Vagina (tissue), 2 donors: ENCODE data around the gene THAP6.

Experiments
- CTCF ChIP-seq, 3 experiments: fragments of 450-650 bp in 2 of 3; fragments of 200-600 bp in 1 of 3; sonication (generic) in 1 of 3; IDR thresholded peaks; one replicate each; pipeline ENCODE4 v1.5.1; 2017 to 2019; ENCODE audit warnings: antibody characterized with exemption in 3 of 3, mild to moderate bottlenecking in 2 of 3, moderate library complexity in 2 of 3
- POLR2A ChIP-seq, 2 donors: fragments of 450-650 bp; IDR thresholded peaks; one replicate each; pipeline ENCODE4 v1.6.1; 2017; ENCODE audit warnings: antibody characterized with exemption in 2 of 2, mild to moderate bottlenecking in 2 of 2, moderate library complexity in 2 of 2

- no peak for TF ChIP-seq POLR2A (IDR thresholded peaks at IDR 0.05)
- no peak for TF ChIP-seq CTCF (IDR thresholded peaks at IDR 0.05)
Observed at GRCh38 chr4:75477201-75477600, 37.1 kb upstream of the THAP6 start.
